ENCODE data around the gene TMEM9B. TPM values are rescaled to one million over a fixed set of nuclear protein-coding genes. Genes with fewer than 3 reads are reported as not detected.
A peak's percentile ranks its signal among the peaks of the same experiment; 100 is the strongest.

Gene TMEM9B
- 13.2 and 21.8 TPM in 2 replicates for total RNA-seq (2011; cell fraction: chromatin; rRNA removed; ENCODE audit: low replicate concordance)
- total RNA-seq (2011; cell fraction: nucleolus; rRNA removed), result 13.7 and 14.1 TPM in 2 replicates
- 20.6 and 29.5 TPM in 2 replicates for total RNA-seq (2011; cell fraction: nucleoplasm; rRNA removed)
- total RNA-seq (2014; rRNA removed), result 9.8 and 14.7 TPM in 2 replicates
- 17.8 and 19.9 TPM in 2 replicates for total RNA-seq (2014; rRNA removed; fragmentation: Illumina TruSeq; extraction: Trizol)
- 15.8 and 19.4 TPM in 2 replicates for total RNA-seq (2015; rRNA removed; fragmentation: Illumina TruSeq; extraction: Trizol)
- 14.0 TPM in 2 replicates for total RNA-seq (2021)
- 12.8 and 20.0 TPM in 2 replicates for polyA plus RNA-seq (2011; rRNA removed)
- 7.1 and 10.5 TPM in 2 replicates for polyA plus RNA-seq (2011; cell fraction: cytosol; rRNA removed)
- polyA plus RNA-seq (2011; cell fraction: nucleus; rRNA removed), result 5.1 and 5.3 TPM in 2 replicates
- 15.9 and 22.1 TPM in 2 replicates for polyA plus RNA-seq (2012)
- 12.5 and 16.0 TPM in 2 replicates for polyA plus RNA-seq (2014; fragmentation: Illumina TruSeq; extraction: Trizol)
- 1 to 10 TPM; 7.7 to 9.6 TPM for polyA plus RNA-seq (2014; fragmentation: Nextera tagmentation; extraction: Ambion mirVana)
- polyA plus RNA-seq (2014; rRNA removed), result 11.9 and 16.6 TPM in 2 replicates
- 12.4 and 14.1 TPM in 2 replicates for polyA minus RNA-seq (2011; rRNA and poly(A)+ RNA removed)
- 3.0 and 4.0 TPM in 2 replicates for polyA minus RNA-seq (2011; cell fraction: cytosol; rRNA and poly(A)+ RNA removed)
- 5.8 and 6.3 TPM in 2 replicates for polyA minus RNA-seq (2011; cell fraction: nucleus; rRNA and poly(A)+ RNA removed)
- Bru-seq, nascent RNA, result percentile 71 among the genes with signal in this experiment
- percentile 71 among the genes with signal in this experiment for BruChase-seq, experiment 1, labeled RNA remaining after a 2-hour chase
- percentile 71 among the genes with signal in this experiment for BruChase-seq, experiment 2, labeled RNA remaining after a 6-hour chase
- long read RNA-seq, experiment 1, transcript TMEM9B-205 (5 exons, 2,083 nt), result major isoform, 54 of 100 reads
- long read RNA-seq, experiment 1, transcript TMEM9B-201 (4 exons, 1,659 nt), result minor isoform, 28 of 100 reads
- long read RNA-seq, experiment 1, partial matches to known transcripts, result 3 of 100 reads
- long read RNA-seq, experiment 1, other reads (novel, unspliced or antisense), result 12 of 100 reads
- long read RNA-seq, experiment 2, transcript TMEM9B-205 (5 exons, 2,083 nt), result major isoform, 12 of 34 reads
- long read RNA-seq, experiment 2, partial matches to known transcripts, result 19 of 34 reads
- long read RNA-seq, experiment 2, other reads (novel, unspliced or antisense), result 1 of 34 reads
- long read RNA-seq, experiment 3, transcript TMEM9B-205 (5 exons, 2,083 nt), result major isoform, 28 of 39 reads
- long read RNA-seq, experiment 3, transcript TMEM9B-201 (4 exons, 1,659 nt), result minor isoform, 9 of 39 reads
- long read RNA-seq, experiment 3, partial matches to known transcripts, result 1 of 39 reads
- long read RNA-seq, experiment 3, other reads (novel, unspliced or antisense), result 1 of 39 reads

GRCh38 chr11:8964324-8965320 is at the start of gene TMEM9B:
TMEM9B (minus strand) TSS chr11:8964442; CDS start chr11:8964313, 129 bp downstream.
- ChIA-PET POLR2A (interaction anchor here (0.6 to 2.4 kb wide), 6 partner anchors 24 to 882 kb away, joined by 3 to 12 read pairs (median 3); no protein-coding TSS in a partner anchor), CTCF (ENCODE audit: low intra/inter-chr PET ratio) (no interaction called here)
- Histone ChIP-seq H3K9me1 (ENCODE audit: control insufficient read depth, insufficient read depth, low read length) (no peaks in the 10 kb centered on the region), H3K27me3 (ENCODE audit: control insufficient read depth in 2 of 2, insufficient read depth in 2 of 2, low read length in 2 of 2) (no peaks in the 10 kb centered on the region), H3K27ac (ENCODE audit: extremely low read depth, low read depth, low read length) (peak within 1 kb of the TSS; percentile 93), H3K9ac (ENCODE audit: insufficient read depth in 1 of 2, low read depth in 2 of 2, low read length in 2 of 2) (peak within 1 kb of the TSS; percentile 88 to 93), H3K4me1 (replicated peaks in 1 of 2; ENCODE audit: control insufficient read depth in 2 of 2, insufficient read depth in 2 of 2, low read length in 2 of 2) (peaks cover 13 to 22% of the 10 kb centered on the region in 2 experiments; a peak in 4 of 5 replicates), H3K4me3 (peak within 1 kb of the TSS; percentile 96), H3K4me2 (ENCODE audit: insufficient read depth, low read length) (peak within 1 kb of the TSS; percentile 93), H3K79me2 (ENCODE audit: control insufficient read depth, insufficient read depth, low read length) (peaks cover 44% of the 10 kb centered on the region), H2AFZ (ENCODE audit: low read depth, low read length) (peak within 1 kb of the TSS; percentile 99), H3K9me3 (replicated peaks; ENCODE audit: control insufficient read depth, insufficient read depth, low read depth, low read length) (no peaks in the 10 kb centered on the region), H4K20me1 (replicated peaks; ENCODE audit: control insufficient read depth, insufficient read depth, low read length) (no peaks in the 10 kb centered on the region), H3K36me3 (ENCODE audit: control insufficient read depth, insufficient read depth, low read length) (peaks cover 4% of the 10 kb centered on the region; the same call in 1 of the 3 replicates)
- TSS peak; percentile 90 for BruUV-seq (replicated peaks)
- in situ Hi-C loops (cut with MboI) (no loop called here), intact Hi-C loops (cut with micrococcal nuclease) (loop anchor here (5.0 kb wide), 1 partner anchor 38 kb away; the partner anchor contains the start of gene NRIP3)
- 2% methylated on average over 58 of the region's 67 CpGs for WGBS (ENCODE audit: insufficient coverage, low coverage, missing lambda C conversion rate)
- DNase-seq (ENCODE audit: extremely low read depth in 1 of 4, low spot score in 3 of 4) (peak; percentile 83 to 92 (median 86)), FAIRE-seq (peak; percentile 88), ATAC-seq (peak; percentile 92)
- no peak for TF ChIP-seq MECOM (CRISPR knock-in tag; IDR thresholded peaks at IDR 0.05)
- no peak for TF ChIP-seq MIER1 (IDR thresholded peaks at IDR 0.05; ENCODE audit: low read depth)
- TF ChIP-seq E2F1 (CRISPR knock-in tag; IDR thresholded peaks at IDR 0.05), result peak; percentile 78; the same call in 1 of the 2 replicates
- TF ChIP-seq MTA3 (IDR thresholded peaks at IDR 0.05; ENCODE audit: borderline replicate concordance), result peak; percentile 86; the same call in 1 of the 2 replicates
- peak; percentile 37; the same call in 1 of the 2 replicates for TF ChIP-seq MITF (IDR thresholded peaks at IDR 0.05)
- TF ChIP-seq STAT6 (CRISPR knock-in tag; IDR thresholded peaks at IDR 0.05), result 0 out of 2 replicates have a peak, but pooled peaks have one; percentile 53
- peak; percentile 49 for TF ChIP-seq RB1 (IDR thresholded peaks at IDR 0.05; ENCODE audit: low read depth)
- peak; percentile 95 for TF ChIP-seq EGR1 (conservative IDR thresholded peaks at IDR 0.05)

Data from K562 (cell line).